Adrenal gland (tissue), 12 donors: ENCODE measurements around the gene SNAI3. TPM values are rescaled to one million over a fixed set of nuclear protein-coding genes. Genes with fewer than 3 reads are reported as not detected.

Experiments used
- DNase-seq, 7 donors: peaks; one replicate each; pipeline ENCODE4 v3.0.0-alpha.2; 2019 to 2020
- H3K27ac ChIP-seq, 5 donors: fragments of 200-600 bp; sonication (generic) in 4 of 5; 1 replicate in 3 of 5; 2 replicates in 2 of 5; pipeline versions ENCODE4 v1.5.1 to v1.8.0; 2016 to 2020; ENCODE audit warnings: mild to moderate bottlenecking in 1 of 5
- H3K27me3 ChIP-seq: fragments of 200-600 bp; 2 replicates; pipeline ENCODE4 v1.8.0; 2021
- H3K36me3 ChIP-seq, 2 donors: fragments of 200-600 bp; replicated peaks in 1 of 2; 1 replicate in 1 of 2; 2 replicates in 1 of 2; pipeline versions ENCODE4 v1.5.1 to v1.8.0; 2018 to 2022
- H3K4me1 ChIP-seq, 2 donors: fragments of 200-600 bp; replicated peaks in 1 of 2; 1 replicate in 1 of 2; 2 replicates in 1 of 2; pipeline versions ENCODE4 v1.5.1 to v1.8.0; 2018 to 2021
- H3K4me3 ChIP-seq, 4 donors: fragments of 200-600 bp; sonication (generic) in 3 of 4; one replicate each; pipeline ENCODE4 v1.5.1; 2016 to 2018
- H3K9me3 ChIP-seq, 3 donors: fragments of 200-600 bp; sonication (generic) in 1 of 3; replicated peaks in 1 of 3; 1 replicate in 2 of 3; 2 replicates in 1 of 3; pipeline versions ENCODE4 v1.5.1 to v1.8.0; 2016 to 2021
- POLR2A ChIP-seq, 2 donors: fragments of 450-650 bp; IDR thresholded peaks; one replicate each; pipeline ENCODE4 v1.6.1; 2017; ENCODE audit warnings: antibody characterized with exemption in 2 of 2, mild to moderate bottlenecking in 2 of 2, moderate library complexity in 1 of 2
- WGBS, 4 donors: extraction: QIAGEN DNeasy Blood & Tissue Kit in 2 of 4; methylation state at CpG; one replicate each; pipeline versions ENCODE4 v1.1.5 to v1.1.7; 2013 to 2017; 5-methylcytosine and 5-hydroxymethylcytosine counted together
- intact Hi-C, 2 donors: fragments of 100-400 bp; cut with DNase I; formaldehyde crosslinking; loops; one replicate each; pipeline versions ENCODE4 v1.14.1 to v1.15.0; 2022 to 2023
- polyA plus RNA-seq, 3 donors: library from polyadenylated mRNA; stranded (reverse); fragments of 200-250 nt in 2 of 3; fragments of 350-450 nt in 1 of 3; fragmentation: Illumina TruSeq in 1 of 3; extraction: RNeasy Lipid Tissue Mini Kit (QIAGEN cat#74804) in 1 of 3; gene quantifications; one replicate each; pipeline ENCODE4 v1.2.3, GENCODE V29; 2013 to 2014
- total RNA-seq, 9 donors: library from RNA; depleted of rRNA in 4 of 9; stranded (reverse); fragments of >200 nt in 4 of 9; fragments of 120-200 nt in 1 of 9; fragmentation: NEBNext Ultra II Directional in 1 of 9; extraction: Animal tissue kit (Norgen Biotek cat#: 25700) in 1 of 9; gene quantifications; one replicate each; pipeline versions ENCODE4 v1.1.0 to v1.2.4, GENCODE V29; 2013 to 2023
- TF ChIP-seq, protein P1 (sequence below), 6 experiments: fragments of 450-650 bp in 4 of 6; fragments of 200-600 bp in 2 of 6; sonication (generic) in 1 of 6; IDR thresholded peaks; 1 replicate in 5 of 6; 2 replicates in 1 of 6; pipeline versions ENCODE4 v1.5.1 to v1.8.0; 2016 to 2021; ENCODE audit warnings: antibody characterized with exemption in 6 of 6, mild to moderate bottlenecking in 2 of 6, moderate library complexity in 1 of 6
- donor health status: healthy with polysubstance abuse.
- donor health status: Bipolar disorder and iron deficiency.
- donor health status: DM: yes; HTN: yes; CAD: no.
- donor health status: DM: no; HTN: no; CAD: no.
- donor health status: DM: no; HTN: no; CAD: no.
- donor health status: DM: yes; HTN: yes; CAD: no.

Gene SNAI3
- total and polyA plus RNA-seq, 12 donors = 0.06 to 2.1 (median 0.51) TPM; not detected in 2

DNA sequence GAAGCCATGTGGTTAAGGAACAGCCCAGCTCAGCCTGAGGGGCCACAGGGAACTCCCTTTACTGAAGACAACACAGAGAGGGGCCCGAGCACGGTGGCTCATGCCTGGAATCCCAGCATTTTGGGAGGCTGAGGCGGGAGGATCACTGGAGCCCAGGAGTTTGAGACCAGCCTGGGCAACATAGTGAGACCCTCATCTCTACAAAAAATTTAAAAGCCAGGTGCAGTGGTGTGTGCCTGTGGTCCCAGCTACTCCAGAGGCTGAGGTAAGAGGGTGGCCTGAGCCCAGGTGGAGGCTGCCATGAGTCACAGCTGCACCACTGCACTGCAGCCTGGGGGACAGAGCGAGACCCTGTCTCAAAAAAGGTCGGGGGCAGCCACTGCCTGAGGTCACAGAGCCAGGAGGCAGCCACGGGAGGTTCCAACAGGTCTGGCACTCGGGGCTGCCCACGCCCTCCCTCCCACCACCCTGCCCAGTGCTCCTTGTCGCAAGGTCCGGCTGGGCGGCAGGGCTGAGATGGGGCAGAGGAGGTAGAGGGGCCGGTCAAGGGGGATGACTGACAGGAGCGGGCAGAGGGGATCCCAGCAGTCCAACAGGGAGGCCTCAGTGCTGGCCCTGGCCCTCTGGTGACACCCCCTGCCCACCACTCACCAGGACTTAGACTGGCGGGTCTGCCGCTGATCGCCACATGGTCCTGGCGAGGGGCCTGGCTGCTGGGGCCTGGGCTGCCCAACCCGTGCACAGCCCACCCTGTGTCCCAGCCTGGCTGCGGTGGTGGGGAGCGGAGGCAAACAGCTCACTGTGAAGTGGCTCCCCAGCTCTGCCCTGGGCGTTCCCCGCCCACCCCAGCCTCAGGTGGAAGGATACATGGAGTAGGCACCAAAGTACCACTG is 38.9 kb downstream of the SNAI3 start:
- 68 to 89% (median 87%) methylated on average over 5 to 22 of the region's 22 CpGs for WGBS, 4 donors
- no peak overlapping the region for H3K27ac ChIP-seq

GRCh38 chr16:88646345-88647034 is 39.8 kb downstream of the SNAI3 start:
- Histone ChIP-seq H3K27me3 (no peaks in the 10 kb centered on the region), H3K9me3 (no peaks in the 10 kb centered on the region), H3K27ac (no peak overlapping the region), H3K36me3 (no peaks in the 10 kb centered on the region), H3K4me1 (peaks cover 0 to 9% of the 10 kb centered on the region in 2 donors), H3K4me3 (no peak overlapping the region)
- TF ChIP-seq, protein P1, sequence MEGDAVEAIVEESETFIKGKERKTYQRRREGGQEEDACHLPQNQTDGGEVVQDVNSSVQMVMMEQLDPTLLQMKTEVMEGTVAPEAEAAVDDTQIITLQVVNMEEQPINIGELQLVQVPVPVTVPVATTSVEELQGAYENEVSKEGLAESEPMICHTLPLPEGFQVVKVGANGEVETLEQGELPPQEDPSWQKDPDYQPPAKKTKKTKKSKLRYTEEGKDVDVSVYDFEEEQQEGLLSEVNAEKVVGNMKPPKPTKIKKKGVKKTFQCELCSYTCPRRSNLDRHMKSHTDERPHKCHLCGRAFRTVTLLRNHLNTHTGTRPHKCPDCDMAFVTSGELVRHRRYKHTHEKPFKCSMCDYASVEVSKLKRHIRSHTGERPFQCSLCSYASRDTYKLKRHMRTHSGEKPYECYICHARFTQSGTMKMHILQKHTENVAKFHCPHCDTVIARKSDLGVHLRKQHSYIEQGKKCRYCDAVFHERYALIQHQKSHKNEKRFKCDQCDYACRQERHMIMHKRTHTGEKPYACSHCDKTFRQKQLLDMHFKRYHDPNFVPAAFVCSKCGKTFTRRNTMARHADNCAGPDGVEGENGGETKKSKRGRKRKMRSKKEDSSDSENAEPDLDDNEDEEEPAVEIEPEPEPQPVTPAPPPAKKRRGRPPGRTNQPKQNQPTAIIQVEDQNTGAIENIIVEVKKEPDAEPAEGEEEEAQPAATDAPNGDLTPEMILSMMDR (IDR thresholded peaks at IDR 0.05) = no peak
- TF ChIP-seq POLR2A (IDR thresholded peaks at IDR 0.05) = no peak
- 79 to 84% (median 83%) methylated on average over 17 to 28 of the region's 28 CpGs for WGBS, 4 donors
- intact Hi-C loops = no loop called here
- no peak for DNase-seq

More for the DNA sequence above, 38.9 kb downstream of the SNAI3 start:
- Histone ChIP-seq H3K27me3 (no peaks in the 10 kb centered on the region), H3K4me3 (no peak overlapping the region), H3K4me1 (peaks cover 0 to 12% of the 10 kb centered on the region in 2 donors), H3K36me3 (no peaks in the 10 kb centered on the region), H3K9me3 (no peaks in the 10 kb centered on the region)
- no peak for DNase-seq
- intact Hi-C loops = no loop called here
- TF ChIP-seq POLR2A (IDR thresholded peaks at IDR 0.05) = no peak
- TF ChIP-seq, protein P1 (IDR thresholded peaks at IDR 0.05) = no peak

DNA sequence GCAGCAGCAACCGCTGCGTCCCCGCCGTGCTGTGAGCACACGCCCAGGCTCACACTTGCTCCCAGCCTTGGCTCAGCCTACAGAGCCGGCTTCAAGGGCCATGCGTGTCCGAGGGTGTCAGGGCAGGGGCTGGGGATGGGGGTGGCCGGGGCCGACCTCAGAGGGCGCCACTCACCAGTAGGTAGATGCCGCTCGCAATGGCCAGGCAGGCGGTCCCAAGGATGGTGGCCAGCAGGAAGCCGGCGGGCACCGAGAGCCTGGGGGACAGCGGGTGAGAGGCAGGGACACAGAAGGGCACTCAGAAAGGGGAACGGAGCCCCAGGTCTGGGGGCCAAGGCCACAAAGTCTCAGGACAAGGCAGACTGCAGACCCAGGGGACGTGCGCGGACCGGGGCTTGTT is 40.4 kb downstream of the SNAI3 start:
- Histone ChIP-seq H3K4me3 (no peak overlapping the region), H3K27me3 (no peaks in the 10 kb centered on the region), H3K9me3 (no peaks in the 10 kb centered on the region), H3K36me3 (no peaks in the 10 kb centered on the region), H3K27ac (no peak overlapping the region), H3K4me1 (peaks cover 0 to 3% of the 10 kb centered on the region in 2 donors)
- no peak for TF ChIP-seq POLR2A (IDR thresholded peaks at IDR 0.05)
- TF ChIP-seq, protein P1 (IDR thresholded peaks at IDR 0.05) = no peak
- no peak for DNase-seq
- intact Hi-C loops = no loop called here
- WGBS, 4 donors = 86 to 95% (median 89%) methylated on average over 13 to 23 of the region's 23 CpGs

DNA sequence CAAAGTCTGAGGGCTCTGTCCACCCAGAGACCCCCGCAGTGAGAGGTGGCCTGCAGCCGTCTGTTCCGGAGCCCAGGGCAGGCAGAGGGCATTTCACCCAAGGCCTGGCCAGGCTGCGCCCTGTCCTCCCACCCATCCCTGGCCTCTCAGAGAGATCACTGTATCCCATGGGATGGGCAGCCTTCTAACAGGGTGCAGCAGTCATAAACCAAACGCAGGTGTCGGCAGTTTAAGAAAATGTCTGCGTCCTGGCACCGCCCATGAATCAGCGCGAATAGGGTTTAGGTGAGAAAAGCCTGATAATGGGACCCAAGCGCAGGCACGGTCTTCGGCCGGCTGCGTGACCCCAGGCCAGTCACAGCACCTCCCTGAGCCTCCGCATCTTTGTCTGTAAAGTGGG is 40.9 kb downstream of the SNAI3 start:
- H3K4me1 ChIP-seq = no peaks in the 10 kb centered on the region
- H3K9me3 ChIP-seq = no peaks in the 10 kb centered on the region
- H3K27ac ChIP-seq = no peak overlapping the region
- intact Hi-C loops = no loop called here
- no peak overlapping the region for H3K4me3 ChIP-seq
- TF ChIP-seq, protein P1 (IDR thresholded peaks at IDR 0.05) = no peak
- no peak for TF ChIP-seq POLR2A (IDR thresholded peaks at IDR 0.05)
- no peaks in the 10 kb centered on the region for H3K36me3 ChIP-seq
- no peak for DNase-seq
- no peaks in the 10 kb centered on the region for H3K27me3 ChIP-seq
- 86 to 94% (median 91%) methylated on average over 12 to 16 of the region's 16 CpGs for WGBS, 4 donors
